OCI-LY7 (cell line): Measurements from ENCODE around the gene SLF1. TPM values are rescaled to one million over a fixed set of nuclear protein-coding genes. Genes with fewer than 3 reads are reported as not detected.
A peak's percentile ranks its signal among the peaks of the same experiment; 100 is the strongest.

Experiments
- BruUV-seq: library from RNA; stranded (reverse); fragments of 400-500 nt; replicated peaks from 2 replicates; lab custom pipeline; 2021; lab: Mats Ljungman, UMichigan
- CTCF ChIA-PET: fragments of 300-600 bp; sonication (Branson Sonifier 250); formaldehyde crosslinking; loops from one replicate; lab custom pipeline; 2022; ENCODE audit warnings: antibody characterized with exemption; ENCODE audit not compliant: unreplicated experiment; lab: Charles Lee
- POLR2A ChIA-PET: fragments of 300-600 bp; sonication (Branson Sonifier 250); formaldehyde crosslinking; loops from one replicate; lab custom pipeline; 2022; ENCODE audit warnings: antibody characterized with exemption; lab: Charles Lee
- DNase-seq: peaks from one replicate; pipeline ENCODE4 v3.0.0-alpha.2; 2015; ENCODE audit warnings: low spot score
- H2AFZ ChIP-seq: fragments of 200-600 bp; sonication (generic), shearing (Covaris generic); 2 replicates; pipeline ENCODE4 v1.6.1; 2014; ENCODE audit warnings: mild to moderate bottlenecking, antibody characterized with exemption, low read length, moderate library complexity
- H3K27ac ChIP-seq: fragments of 200-600 bp; sonication (generic); 2 replicates; pipeline ENCODE4 v1.5.1; 2014; ENCODE audit warnings: mixed run types, low read depth, mild to moderate bottlenecking, moderate library complexity, low read length, inconsistent platforms; ENCODE audit not compliant: poor library complexity, severe bottlenecking
- H3K36me3 ChIP-seq: fragments of 200-600 bp; sonication (generic); 2 replicates; pipeline ENCODE4 v1.6.1; 2014; ENCODE audit warnings: mild to moderate bottlenecking, antibody characterized with exemption, low read length, moderate library complexity, mixed read lengths; ENCODE audit not compliant: insufficient read depth
- H3K4me1 ChIP-seq: fragments of 200-600 bp; sonication (generic); 2 replicates; pipeline ENCODE4 v1.5.1; 2014; ENCODE audit warnings: mild to moderate bottlenecking, low read length; ENCODE audit not compliant: insufficient read depth, poor library complexity, severe bottlenecking
- H3K4me2 ChIP-seq: fragments of 200-600 bp; sonication (generic); 2 replicates; pipeline ENCODE4 v1.6.1; 2014; ENCODE audit warnings: mild to moderate bottlenecking, low read length
- H3K4me3 ChIP-seq: fragments of 200-600 bp; sonication (generic); 2 replicates; pipeline ENCODE4 v1.5.1; 2014; ENCODE audit warnings: mild to moderate bottlenecking, low read depth, low read length; ENCODE audit not compliant: poor library complexity, severe bottlenecking
- H3K79me2 ChIP-seq: fragments of 200-600 bp; sonication (generic); 2 replicates; pipeline ENCODE4 v1.6.1; 2016; ENCODE audit warnings: low read depth, mild to moderate bottlenecking, low read length, moderate library complexity, mixed read lengths; ENCODE audit not compliant: insufficient read depth
- H3K9me2 ChIP-seq: fragments of 200-600 bp; sonication (generic); 2 replicates; pipeline ENCODE4 v1.6.1; 2016; ENCODE audit warnings: mild to moderate bottlenecking, low read length, mixed read lengths; ENCODE audit not compliant: insufficient read depth
- H3K9me3 ChIP-seq: fragments of 200-600 bp; sonication (generic); 2 replicates; pipeline ENCODE4 v1.6.1; 2014; ENCODE audit warnings: mild to moderate bottlenecking, mixed run types, low read length, mixed read lengths
- H4K20me1 ChIP-seq: fragments of 200-600 bp; sonication (generic); 2 replicates; pipeline ENCODE4 v1.6.1; 2014; ENCODE audit warnings: mild to moderate bottlenecking, antibody characterized with exemption, low read length, moderate library complexity, mixed read lengths; ENCODE audit not compliant: insufficient read depth
- EZH2phosphoT487 ChIP-seq: fragments of 200-600 bp; sonication (generic); IDR thresholded peaks from 2 replicates; pipeline ENCODE4 v1.6.1; 2018; ENCODE audit warnings: low read depth, borderline replicate concordance, mild to moderate bottlenecking, mixed run types, antibody characterized with exemption, low read length, moderate library complexity, mixed read lengths
- intact Hi-C: fragments of 100-400 bp; cut with micrococcal nuclease; formaldehyde crosslinking; loops from one replicate; pipeline ENCODE4 v1.10.0; 2022; ENCODE audit not compliant: unreplicated experiment
- total RNA-seq, 2 experiments: library from RNA; depleted of rRNA in 1 of 2; stranded (reverse); fragments of >200 nt in 1 of 2; shearing (Covaris generic) in 1 of 2; gene quantifications; 2 replicates each; pipeline ENCODE4 v1.2.3, GENCODE V29; 2014 to 2022
- TF ChIP-seq, protein P1 (sequence below): fragments of 200-600 bp; sonication (generic); conservative IDR thresholded peaks from 2 replicates; pipeline ENCODE4 v1.5.1; 2014; ENCODE audit warnings: mild to moderate bottlenecking, antibody characterized with exemption, low read length, moderate library complexity, mixed read lengths

The SLF1 gene
- total RNA-seq, 2 experiments from 2014 or later: 16.0 to 20.9 TPM

DNA sequence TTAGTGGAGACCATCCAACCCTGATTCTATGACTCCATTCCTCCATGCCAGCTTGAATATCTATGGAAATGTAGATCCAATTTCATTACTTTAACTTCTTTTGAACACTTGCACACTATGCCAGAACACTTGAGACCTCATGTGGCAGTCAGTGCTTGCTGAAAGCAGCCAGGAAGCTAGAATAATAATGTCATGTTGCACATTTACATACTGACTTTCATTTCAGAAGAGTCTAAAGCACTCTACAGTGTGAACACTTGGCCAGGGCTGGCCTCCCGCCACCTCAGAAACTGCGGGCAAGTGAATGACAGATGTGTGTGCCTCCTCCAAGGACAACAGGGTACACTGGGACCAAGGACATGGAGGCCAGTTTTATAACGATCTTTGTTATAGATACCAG lies 97.3 kb downstream of the SLF1 start:
- CTCF ChIA-PET: no interaction called here
- no TSS peak for BruUV-seq
- Histone ChIP-seq H2AFZ (no peak overlapping the region), H3K4me1 (no peaks in the 10 kb centered on the region), H3K9me3 (no peaks in the 10 kb centered on the region), H3K27ac (no peak overlapping the region), H3K79me2 (no peaks in the 10 kb centered on the region), H3K36me3 (peaks cover 10% of the 10 kb centered on the region), H3K4me2 (no peak overlapping the region), H3K4me3 (no peak overlapping the region), H4K20me1 (no peaks in the 10 kb centered on the region), H3K9me2 (no peaks in the 10 kb centered on the region)
- POLR2A ChIA-PET: interaction anchor here (0.7 kb wide), 1 partner anchor 7 kb away, joined by 3 read pairs; no protein-coding TSS in a partner anchor
- TF ChIP-seq, protein P1, sequence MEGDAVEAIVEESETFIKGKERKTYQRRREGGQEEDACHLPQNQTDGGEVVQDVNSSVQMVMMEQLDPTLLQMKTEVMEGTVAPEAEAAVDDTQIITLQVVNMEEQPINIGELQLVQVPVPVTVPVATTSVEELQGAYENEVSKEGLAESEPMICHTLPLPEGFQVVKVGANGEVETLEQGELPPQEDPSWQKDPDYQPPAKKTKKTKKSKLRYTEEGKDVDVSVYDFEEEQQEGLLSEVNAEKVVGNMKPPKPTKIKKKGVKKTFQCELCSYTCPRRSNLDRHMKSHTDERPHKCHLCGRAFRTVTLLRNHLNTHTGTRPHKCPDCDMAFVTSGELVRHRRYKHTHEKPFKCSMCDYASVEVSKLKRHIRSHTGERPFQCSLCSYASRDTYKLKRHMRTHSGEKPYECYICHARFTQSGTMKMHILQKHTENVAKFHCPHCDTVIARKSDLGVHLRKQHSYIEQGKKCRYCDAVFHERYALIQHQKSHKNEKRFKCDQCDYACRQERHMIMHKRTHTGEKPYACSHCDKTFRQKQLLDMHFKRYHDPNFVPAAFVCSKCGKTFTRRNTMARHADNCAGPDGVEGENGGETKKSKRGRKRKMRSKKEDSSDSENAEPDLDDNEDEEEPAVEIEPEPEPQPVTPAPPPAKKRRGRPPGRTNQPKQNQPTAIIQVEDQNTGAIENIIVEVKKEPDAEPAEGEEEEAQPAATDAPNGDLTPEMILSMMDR: no peak
- no peak for TF ChIP-seq EZH2phosphoT487
- intact Hi-C loops: no loop called here
- no peak for DNase-seq

DNA sequence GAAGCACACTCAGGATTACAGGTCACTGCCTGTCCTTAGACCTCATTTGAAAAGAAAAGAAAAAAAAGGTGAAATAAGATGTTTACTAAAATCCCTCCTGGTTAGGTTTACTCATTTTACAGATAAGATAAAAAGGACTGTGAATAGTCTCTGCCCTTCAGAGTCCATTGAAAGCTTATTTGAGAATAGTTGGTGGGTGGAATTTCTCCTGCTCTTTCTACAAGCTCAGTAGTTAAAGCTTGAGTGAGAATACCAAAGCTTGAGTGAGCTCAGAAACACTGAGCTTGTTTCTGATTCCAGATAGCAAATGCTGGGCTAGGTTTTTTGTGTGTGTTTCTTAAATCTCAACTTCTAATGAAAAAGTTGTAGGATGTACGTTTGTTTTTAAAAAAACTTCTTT lies 106.7 kb downstream of the SLF1 start:
- Histone ChIP-seq H4K20me1 (no peaks in the 10 kb centered on the region), H3K36me3 (no peaks in the 10 kb centered on the region), H3K4me2 (no peak overlapping the region), H3K27ac (no peak overlapping the region), H3K4me1 (no peaks in the 10 kb centered on the region), H2AFZ (no peak overlapping the region), H3K4me3 (no peak overlapping the region), H3K9me2 (no peaks in the 10 kb centered on the region), H3K9me3 (no peaks in the 10 kb centered on the region), H3K79me2 (no peaks in the 10 kb centered on the region)
- CTCF ChIA-PET: no interaction called here
- TF ChIP-seq, protein P1: no peak
- no peak for TF ChIP-seq EZH2phosphoT487
- POLR2A ChIA-PET: no interaction called here
- intact Hi-C loops: no loop called here
- DNase-seq: no peak
- no TSS peak for BruUV-seq

DNA sequence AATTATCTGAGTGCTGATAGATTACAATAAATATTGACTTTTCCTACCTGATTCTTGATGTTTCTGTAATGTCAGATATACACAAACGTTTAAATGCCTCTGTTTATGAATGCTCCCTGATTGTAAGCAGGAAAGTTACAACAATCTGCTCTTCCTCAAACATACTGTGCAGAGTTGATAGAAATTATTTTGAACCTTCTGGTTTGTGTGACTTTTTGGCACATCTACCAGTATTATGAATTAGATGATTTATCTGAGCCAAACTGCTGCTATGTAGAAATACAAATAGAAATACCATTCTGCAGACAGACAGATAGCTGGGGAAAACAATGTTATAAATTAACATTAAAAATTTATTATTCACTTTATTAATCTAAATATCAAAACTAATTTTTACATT lies 113.0 kb downstream of the SLF1 start:
- TF ChIP-seq, protein P1: no peak
- no peak for TF ChIP-seq EZH2phosphoT487
- ChIA-PET POLR2A (interaction anchor here (2.1 kb wide), 1 partner anchor 10 kb away, joined by 8 read pairs; no protein-coding TSS in a partner anchor), CTCF (no interaction called here)
- Histone ChIP-seq H3K36me3 (no peaks in the 10 kb centered on the region), H3K9me3 (no peaks in the 10 kb centered on the region), H3K9me2 (no peaks in the 10 kb centered on the region), H3K4me2 (no peak overlapping the region), H3K4me3 (no peak overlapping the region), H4K20me1 (no peaks in the 10 kb centered on the region), H3K4me1 (no peaks in the 10 kb centered on the region), H3K27ac (no peak overlapping the region), H2AFZ (0 out of 2 replicates have a peak overlapping the region, but pooled peaks have one; percentile 29), H3K79me2 (no peaks in the 10 kb centered on the region)
- intact Hi-C loops: loop anchor here (5.0 kb wide), 1 partner anchor 119 kb away; no protein-coding TSS in a partner anchor
- BruUV-seq: no TSS peak
- DNase-seq: no peak
